OCI-LY7 (cell line): Measurements from ENCODE around the gene TRIM3.

Experiments
- EZH2phosphoT487 ChIP-seq: fragments of 200-600 bp; sonication (generic); IDR thresholded peaks from 2 replicates; pipeline ENCODE4 v1.6.1; 2018; ENCODE audit warnings: low read depth, borderline replicate concordance, mild to moderate bottlenecking, mixed run types, antibody characterized with exemption, low read length, moderate library complexity, mixed read lengths
- TF ChIP-seq, protein P1 (sequence below): fragments of 200-600 bp; sonication (generic); conservative IDR thresholded peaks from 2 replicates; pipeline ENCODE4 v1.5.1; 2014; ENCODE audit warnings: mild to moderate bottlenecking, antibody characterized with exemption, low read length, moderate library complexity, mixed read lengths

DNA sequence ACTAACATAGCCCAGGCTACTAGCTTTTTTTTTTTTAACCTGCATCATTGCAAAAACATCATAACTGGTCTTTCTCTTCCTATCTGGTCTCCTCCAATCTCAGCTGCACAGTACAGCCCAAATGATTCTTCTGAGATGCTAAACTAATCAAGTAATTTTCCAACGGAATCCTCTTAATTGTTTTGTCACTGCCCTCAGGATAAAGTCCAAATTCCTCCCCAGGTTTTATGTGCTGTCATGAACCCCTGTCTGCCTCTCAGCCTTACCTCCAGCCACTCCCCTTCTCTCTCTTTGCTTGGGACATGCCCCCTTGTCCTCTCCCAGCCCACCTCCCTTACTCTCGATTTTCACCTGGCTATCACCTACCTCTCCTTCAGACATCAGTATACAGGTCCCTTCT lies 67.4 kb downstream of the TRIM3 start:
- TF ChIP-seq, protein P1, sequence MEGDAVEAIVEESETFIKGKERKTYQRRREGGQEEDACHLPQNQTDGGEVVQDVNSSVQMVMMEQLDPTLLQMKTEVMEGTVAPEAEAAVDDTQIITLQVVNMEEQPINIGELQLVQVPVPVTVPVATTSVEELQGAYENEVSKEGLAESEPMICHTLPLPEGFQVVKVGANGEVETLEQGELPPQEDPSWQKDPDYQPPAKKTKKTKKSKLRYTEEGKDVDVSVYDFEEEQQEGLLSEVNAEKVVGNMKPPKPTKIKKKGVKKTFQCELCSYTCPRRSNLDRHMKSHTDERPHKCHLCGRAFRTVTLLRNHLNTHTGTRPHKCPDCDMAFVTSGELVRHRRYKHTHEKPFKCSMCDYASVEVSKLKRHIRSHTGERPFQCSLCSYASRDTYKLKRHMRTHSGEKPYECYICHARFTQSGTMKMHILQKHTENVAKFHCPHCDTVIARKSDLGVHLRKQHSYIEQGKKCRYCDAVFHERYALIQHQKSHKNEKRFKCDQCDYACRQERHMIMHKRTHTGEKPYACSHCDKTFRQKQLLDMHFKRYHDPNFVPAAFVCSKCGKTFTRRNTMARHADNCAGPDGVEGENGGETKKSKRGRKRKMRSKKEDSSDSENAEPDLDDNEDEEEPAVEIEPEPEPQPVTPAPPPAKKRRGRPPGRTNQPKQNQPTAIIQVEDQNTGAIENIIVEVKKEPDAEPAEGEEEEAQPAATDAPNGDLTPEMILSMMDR: no peak
- TF ChIP-seq EZH2phosphoT487: no peak
